Astrocyte (in vitro differentiated cells and primary cell): ENCODE measurements around the gene CNTN1. TPM values are rescaled to one million over a fixed set of nuclear protein-coding genes. Genes with fewer than 3 reads are reported as not detected.

Experiments used
- DNase-seq: peaks from one replicate; pipeline ENCODE4 v3.0.0-alpha.2; 2010; ENCODE audit warnings: low read depth
- FAIRE-seq: peaks from 2 replicates; lab custom pipeline; 2011; peaks lifted over from hg19 to GRCh38; lab: Jason Lieb, UNC
- H2AFZ ChIP-seq: 2 replicates; pipeline ENCODE4 v1.6.0; 2012; ENCODE audit warnings: low read depth, low read length, inconsistent platforms
- H3K27ac ChIP-seq: 2 replicates; pipeline ENCODE4 v1.5.1; 2011; ENCODE audit warnings: low read depth, low read length, inconsistent platforms
- H3K27me3 ChIP-seq: 2 replicates; pipeline ENCODE4 v1.6.0; 2011; ENCODE audit warnings: low read length, inconsistent platforms; ENCODE audit not compliant: insufficient read depth
- H3K36me3 ChIP-seq: 2 replicates; pipeline ENCODE4 v1.5.1; 2011; ENCODE audit warnings: low read length, inconsistent platforms; ENCODE audit not compliant: insufficient read depth
- H3K4me1 ChIP-seq: 2 replicates; pipeline ENCODE4 v1.5.1; 2011; ENCODE audit warnings: low read length, inconsistent platforms; ENCODE audit not compliant: insufficient read depth
- H3K4me2 ChIP-seq: 2 replicates; pipeline ENCODE4 v1.6.0; 2012; ENCODE audit warnings: low read length, inconsistent platforms
- H3K4me3 ChIP-seq: 2 replicates; pipeline ENCODE4 v1.5.1; 2011; ENCODE audit warnings: low read depth, mild to moderate bottlenecking, low read length, inconsistent platforms; ENCODE audit not compliant: insufficient read depth
- H3K79me2 ChIP-seq: 2 replicates; pipeline ENCODE4 v1.6.0; 2012; ENCODE audit warnings: mild to moderate bottlenecking, low read length, inconsistent platforms; ENCODE audit not compliant: insufficient read depth
- H3K9ac ChIP-seq: 2 replicates; pipeline ENCODE4 v1.6.0; 2012; ENCODE audit warnings: mild to moderate bottlenecking, low read length, inconsistent platforms
- H3K9me3 ChIP-seq: 2 replicates; pipeline ENCODE4 v1.5.1; 2012; ENCODE audit warnings: low read depth, mild to moderate bottlenecking, low read length, inconsistent platforms; ENCODE audit not compliant: insufficient read depth
- H4K20me1 ChIP-seq: 2 replicates; pipeline ENCODE4 v1.6.0; 2012; ENCODE audit warnings: low read length, inconsistent platforms; ENCODE audit not compliant: insufficient read depth
- H3K27ac Mint-ChIP-seq: one replicate; pipeline ENCODE4 v1.8.0; 2021; ENCODE audit warnings: mild to moderate bottlenecking, mixed read lengths; ENCODE audit not compliant: unreplicated experiment
- H3K27me3 Mint-ChIP-seq: one replicate; pipeline ENCODE4 v1.8.0; 2021; ENCODE audit warnings: low read depth, mixed read lengths; ENCODE audit not compliant: unreplicated experiment
- H3K36me3 Mint-ChIP-seq: one replicate; pipeline ENCODE4 v1.8.0; 2021; ENCODE audit warnings: low read depth, mixed read lengths; ENCODE audit not compliant: unreplicated experiment
- H3K4me1 Mint-ChIP-seq: one replicate; pipeline ENCODE4 v1.8.0; 2021; ENCODE audit warnings: low read depth, mixed read lengths; ENCODE audit not compliant: unreplicated experiment
- H3K4me3 Mint-ChIP-seq: one replicate; pipeline ENCODE4 v1.8.0; 2021; ENCODE audit warnings: mild to moderate bottlenecking, moderate library complexity, mixed read lengths; ENCODE audit not compliant: unreplicated experiment
- H3K9me3 Mint-ChIP-seq: one replicate; pipeline ENCODE4 v1.8.0; 2021; ENCODE audit warnings: mild to moderate bottlenecking, mixed read lengths; ENCODE audit not compliant: unreplicated experiment
- EZH2 ChIP-seq: IDR thresholded peaks from 2 replicates; pipeline ENCODE4 v1.6.1; 2012; ENCODE audit warnings: mild to moderate bottlenecking, low read length, inconsistent platforms; ENCODE audit not compliant: insufficient read depth
- total RNA-seq: library from RNA; stranded (reverse); gene quantifications from 2 replicates; pipeline ENCODE4 v1.2.1, GENCODE V29; 2021
- TF ChIP-seq, protein P1 (sequence below): IDR thresholded peaks from 2 replicates; pipeline ENCODE4 v1.5.1; 2011; ENCODE audit warnings: low read depth, mild to moderate bottlenecking, inconsistent platforms, low read length, moderate library complexity; ENCODE audit not compliant: insufficient read depth

Gene CNTN1
- total RNA-seq, 1 donor from 2014 or later, result 2.1 TPM

DNA sequence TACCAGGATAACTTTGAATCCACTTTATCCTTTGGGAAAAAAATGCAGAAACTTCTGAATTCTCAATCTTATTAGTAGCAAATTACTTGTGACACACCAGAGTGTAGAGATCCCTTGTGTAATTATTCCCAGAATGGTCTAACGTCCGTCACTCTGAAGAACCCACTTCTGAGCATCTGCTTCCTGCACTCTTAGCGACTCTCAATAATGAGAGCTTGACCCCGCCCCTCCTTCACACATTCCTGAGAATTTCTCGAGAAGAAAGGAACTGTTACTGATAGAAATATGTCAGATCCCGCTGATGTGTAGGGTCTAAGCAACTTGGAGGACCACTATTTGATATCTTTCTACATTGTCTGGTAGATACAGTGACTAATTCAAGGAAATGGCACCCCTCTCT is 277.6 kb downstream of the CNTN1 start:
- Histone ChIP-seq H3K27me3 (no peaks in the 10 kb centered on the region), H4K20me1 (no peaks in the 10 kb centered on the region), H3K36me3 (no peaks in the 10 kb centered on the region), H3K4me3 (no peak overlapping the region), H3K79me2 (no peaks in the 10 kb centered on the region), H3K4me2 (no peak overlapping the region), H3K9me3 (no peaks in the 10 kb centered on the region), H2AFZ (no peak overlapping the region), H3K27ac (no peak overlapping the region), H3K4me1 (no peaks in the 10 kb centered on the region), H3K9ac (no peak overlapping the region)
- TF ChIP-seq, protein P1, sequence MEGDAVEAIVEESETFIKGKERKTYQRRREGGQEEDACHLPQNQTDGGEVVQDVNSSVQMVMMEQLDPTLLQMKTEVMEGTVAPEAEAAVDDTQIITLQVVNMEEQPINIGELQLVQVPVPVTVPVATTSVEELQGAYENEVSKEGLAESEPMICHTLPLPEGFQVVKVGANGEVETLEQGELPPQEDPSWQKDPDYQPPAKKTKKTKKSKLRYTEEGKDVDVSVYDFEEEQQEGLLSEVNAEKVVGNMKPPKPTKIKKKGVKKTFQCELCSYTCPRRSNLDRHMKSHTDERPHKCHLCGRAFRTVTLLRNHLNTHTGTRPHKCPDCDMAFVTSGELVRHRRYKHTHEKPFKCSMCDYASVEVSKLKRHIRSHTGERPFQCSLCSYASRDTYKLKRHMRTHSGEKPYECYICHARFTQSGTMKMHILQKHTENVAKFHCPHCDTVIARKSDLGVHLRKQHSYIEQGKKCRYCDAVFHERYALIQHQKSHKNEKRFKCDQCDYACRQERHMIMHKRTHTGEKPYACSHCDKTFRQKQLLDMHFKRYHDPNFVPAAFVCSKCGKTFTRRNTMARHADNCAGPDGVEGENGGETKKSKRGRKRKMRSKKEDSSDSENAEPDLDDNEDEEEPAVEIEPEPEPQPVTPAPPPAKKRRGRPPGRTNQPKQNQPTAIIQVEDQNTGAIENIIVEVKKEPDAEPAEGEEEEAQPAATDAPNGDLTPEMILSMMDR, result no peak
- TF ChIP-seq EZH2, result no peak
- no peak for DNase-seq
- FAIRE-seq, result no peak
- H3K9me3 Mint-ChIP-seq, result no peaks in the 10 kb centered on the region
- H3K36me3 Mint-ChIP-seq, result no peaks in the 10 kb centered on the region
- H3K27ac Mint-ChIP-seq, result no peak overlapping the region
- peaks cover 5% of the 10 kb centered on the region for H3K4me1 Mint-ChIP-seq
- H3K4me3 Mint-ChIP-seq, result no peak overlapping the region
- no peaks in the 10 kb centered on the region for H3K27me3 Mint-ChIP-seq

DNA sequence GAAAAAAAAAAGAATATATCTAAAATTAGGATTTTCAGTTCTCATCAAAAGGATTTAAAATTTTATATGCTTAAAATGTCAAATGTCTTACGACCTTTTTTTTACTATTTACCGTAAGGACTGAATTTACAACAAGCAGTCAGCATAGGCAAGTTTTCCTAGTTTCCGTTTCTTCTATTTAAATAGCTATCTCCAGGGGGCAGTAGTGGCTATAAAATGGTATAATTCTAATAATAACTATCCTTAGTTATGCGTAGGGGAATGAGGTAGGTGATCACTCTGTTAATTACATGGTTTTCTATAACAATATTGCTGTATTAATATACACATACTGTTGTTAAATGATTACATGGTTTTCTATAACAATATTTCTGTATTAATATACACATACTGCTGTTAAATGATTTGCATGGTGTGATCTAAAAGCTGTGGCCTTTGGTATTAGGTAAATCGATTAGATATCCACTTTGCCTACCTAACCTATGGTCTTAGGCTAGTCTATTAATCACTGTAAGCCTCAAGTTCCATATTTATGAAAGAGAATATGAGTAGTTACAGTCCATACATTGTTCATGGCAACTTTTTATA is 278.2 kb downstream of the CNTN1 start:
- Histone ChIP-seq H3K9ac (no peak overlapping the region), H3K4me2 (no peak overlapping the region), H3K79me2 (no peaks in the 10 kb centered on the region), H3K36me3 (no peaks in the 10 kb centered on the region), H3K27me3 (no peaks in the 10 kb centered on the region), H3K4me1 (no peaks in the 10 kb centered on the region), H2AFZ (no peak overlapping the region), H4K20me1 (no peaks in the 10 kb centered on the region), H3K27ac (no peak overlapping the region), H3K9me3 (no peaks in the 10 kb centered on the region), H3K4me3 (no peak overlapping the region)
- TF ChIP-seq, protein P1, result peak; percentile 7
- TF ChIP-seq EZH2, result no peak
- Mint-ChIP-seq H3K4me3 (no peak overlapping the region), H3K27me3 (no peaks in the 10 kb centered on the region), H3K9me3 (no peaks in the 10 kb centered on the region), H3K4me1 (peaks cover 5% of the 10 kb centered on the region), H3K36me3 (no peaks in the 10 kb centered on the region), H3K27ac (no peak overlapping the region)
- DNase-seq (no peak), FAIRE-seq (no peak)

DNA sequence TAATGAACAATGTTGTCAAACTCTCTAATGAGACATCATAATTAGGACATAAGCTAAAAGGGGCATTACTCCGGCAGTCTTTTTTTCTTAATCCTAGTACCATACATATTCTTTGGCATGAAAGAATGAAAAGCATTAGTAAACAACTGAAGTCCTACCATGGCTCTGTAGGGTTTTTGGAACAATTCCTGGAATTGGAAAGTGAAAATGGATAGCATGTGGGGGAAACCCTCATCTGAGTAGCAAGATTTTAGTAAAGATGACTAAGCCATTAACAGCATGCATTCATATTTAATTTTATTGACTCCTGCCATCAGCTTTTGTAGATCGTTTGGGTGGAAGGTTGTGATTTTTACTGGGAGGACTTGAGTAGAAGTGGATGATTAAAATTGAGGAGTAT is 279.7 kb downstream of the CNTN1 start:
- Mint-ChIP-seq H3K9me3 (no peaks in the 10 kb centered on the region), H3K36me3 (no peaks in the 10 kb centered on the region), H3K27me3 (no peaks in the 10 kb centered on the region), H3K4me1 (peaks cover 5% of the 10 kb centered on the region), H3K4me3 (no peak overlapping the region), H3K27ac (no peak overlapping the region)
- H4K20me1 ChIP-seq, result no peaks in the 10 kb centered on the region
- DNase-seq (no peak), FAIRE-seq (no peak)
- H3K36me3 ChIP-seq, result no peaks in the 10 kb centered on the region
- no peak overlapping the region for H2AFZ ChIP-seq
- no peaks in the 10 kb centered on the region for H3K27me3 ChIP-seq
- H3K9ac ChIP-seq, result no peak overlapping the region
- TF ChIP-seq, protein P1, result no peak
- TF ChIP-seq EZH2, result no peak
- no peaks in the 10 kb centered on the region for H3K4me1 ChIP-seq
- no peak overlapping the region for H3K4me3 ChIP-seq
- no peaks in the 10 kb centered on the region for H3K9me3 ChIP-seq
- H3K27ac ChIP-seq, result no peak overlapping the region
- H3K4me2 ChIP-seq, result no peak overlapping the region
- no peaks in the 10 kb centered on the region for H3K79me2 ChIP-seq
